ENCODE results near the gene MYBPC2. TPM values are rescaled to one million over a fixed set of nuclear protein-coding genes. Genes with fewer than 3 reads are reported as not detected.

MYBPC2 gene
- total RNA-seq, 1 experiment from 2014 or later = 0.03 TPM

DNA sequence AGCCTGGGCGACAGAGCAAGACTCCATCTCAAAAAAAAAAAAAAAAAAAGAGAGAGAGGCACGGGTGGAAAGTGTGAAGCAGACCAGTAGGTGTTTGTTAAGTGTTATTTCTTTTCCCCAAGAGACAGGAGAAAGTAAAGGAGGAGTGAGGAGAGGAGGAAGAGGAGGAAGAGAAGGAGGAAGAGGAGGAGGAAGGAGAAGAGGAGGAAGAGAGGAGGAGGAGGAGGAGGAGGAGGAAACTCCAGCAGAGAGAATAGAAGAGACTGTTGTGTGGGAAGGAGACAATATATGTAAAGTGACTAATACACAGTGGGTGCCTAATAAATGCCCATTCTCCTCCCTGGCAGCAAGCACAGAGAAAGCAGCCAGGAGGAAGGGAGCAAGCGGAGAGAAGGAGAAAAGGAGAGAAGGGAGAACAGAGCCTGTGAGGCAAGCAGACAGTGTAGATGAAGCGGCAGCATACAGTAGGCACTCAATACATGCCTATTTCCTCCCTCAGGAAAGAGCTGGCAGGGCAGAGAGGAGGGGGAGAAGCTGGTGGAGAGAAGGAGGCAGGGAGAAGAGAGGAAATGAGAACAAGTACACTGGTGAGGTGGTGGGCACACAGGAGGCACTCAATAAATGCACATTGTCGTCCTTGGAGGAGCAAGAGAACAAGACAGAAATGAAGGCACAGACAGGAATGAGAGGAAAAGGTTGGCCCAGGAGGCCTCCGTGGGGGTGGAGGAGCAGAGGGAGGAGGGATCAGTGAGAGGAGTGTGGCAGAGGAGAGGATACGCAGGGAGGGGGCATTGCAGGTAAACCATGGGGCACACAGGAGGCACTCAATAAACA, 61.7 kb downstream of the MYBPC2 start:
- DNase-seq = no peak
- Histone ChIP-seq H3K36me3 (no peaks in the 10 kb centered on the region), H3K4me3 (no peak overlapping the region), H3K27me3 (peaks cover 57% of the 10 kb centered on the region), H3K9me3 (no peaks in the 10 kb centered on the region)

DNA sequence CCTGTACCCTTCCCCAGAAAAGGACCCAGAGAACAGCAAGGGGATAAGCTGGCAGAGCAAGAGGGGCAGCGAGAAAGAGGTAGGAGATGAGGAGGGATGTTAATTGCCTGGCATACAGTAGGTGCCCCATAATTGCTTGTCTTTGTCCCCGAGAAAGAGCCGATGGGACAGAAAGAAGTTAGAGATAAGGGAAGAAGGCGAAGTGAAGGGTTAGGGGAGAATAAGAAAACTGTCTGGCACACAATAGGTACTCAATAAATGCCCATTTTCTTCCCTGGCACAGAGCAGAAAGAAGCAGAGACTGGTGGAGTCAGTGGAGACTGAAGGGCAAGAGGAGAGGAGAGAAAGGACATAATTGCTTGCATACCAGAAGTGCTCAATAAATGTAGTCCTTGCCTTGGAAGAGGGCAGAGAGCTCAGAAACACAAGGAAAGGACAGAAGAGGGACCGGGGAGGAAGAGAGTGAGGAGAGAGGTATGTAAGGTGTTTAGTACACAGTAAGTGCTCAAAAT, 62.4 kb downstream of the MYBPC2 start:
- H3K9me3 ChIP-seq = no peaks in the 10 kb centered on the region
- H3K4me3 ChIP-seq = no peak overlapping the region
- peaks cover 55% of the 10 kb centered on the region for H3K27me3 ChIP-seq
- DNase-seq = no peak
- H3K36me3 ChIP-seq = no peaks in the 10 kb centered on the region

DNA sequence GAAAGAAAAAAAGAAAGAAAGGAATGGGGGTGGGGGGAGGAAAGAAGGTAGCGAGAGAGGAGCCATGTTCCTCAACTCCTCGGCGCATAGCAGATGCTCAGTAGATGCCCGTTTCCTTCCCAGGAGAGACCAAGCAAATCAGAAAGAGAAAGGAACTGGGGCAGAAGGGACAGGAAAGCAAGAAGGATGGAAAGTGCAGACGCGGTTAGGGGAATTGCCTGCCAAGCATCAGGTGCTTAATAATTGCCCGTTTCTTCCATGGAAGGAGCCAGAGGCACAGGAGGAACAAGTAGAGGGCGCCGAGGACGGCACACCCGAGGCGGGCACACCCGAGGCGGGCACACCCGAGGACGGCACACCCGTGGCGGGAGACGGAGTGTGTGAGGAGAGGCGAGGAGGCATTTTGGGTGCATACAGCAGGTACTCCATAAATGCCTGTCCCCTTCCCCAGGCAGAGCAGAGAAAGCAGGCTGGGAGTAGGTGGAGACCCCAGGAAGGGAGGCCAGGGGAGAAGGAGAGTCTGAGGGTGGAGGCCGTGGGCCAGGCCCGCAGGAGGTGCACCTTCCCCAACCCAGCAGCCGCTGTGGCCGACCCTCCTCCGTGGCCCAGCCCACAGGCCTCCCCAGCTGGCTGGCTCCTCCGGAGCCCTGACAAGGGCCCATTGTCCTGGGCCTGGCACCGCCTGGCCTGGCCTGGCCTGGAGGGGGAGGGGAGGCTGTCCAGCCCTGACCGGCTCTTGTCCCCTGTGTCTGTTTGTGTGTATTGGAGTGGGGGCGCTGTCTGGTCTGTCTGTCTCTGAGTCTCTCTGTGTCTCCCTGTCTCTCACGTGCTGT, 63.7 kb downstream of the MYBPC2 start:
- Histone ChIP-seq H3K36me3 (no peaks in the 10 kb centered on the region), H3K4me3 (no peak overlapping the region), H3K9me3 (no peaks in the 10 kb centered on the region), H3K27me3 (peaks cover 46% of the 10 kb centered on the region)
- DNase-seq = no peak

DNA sequence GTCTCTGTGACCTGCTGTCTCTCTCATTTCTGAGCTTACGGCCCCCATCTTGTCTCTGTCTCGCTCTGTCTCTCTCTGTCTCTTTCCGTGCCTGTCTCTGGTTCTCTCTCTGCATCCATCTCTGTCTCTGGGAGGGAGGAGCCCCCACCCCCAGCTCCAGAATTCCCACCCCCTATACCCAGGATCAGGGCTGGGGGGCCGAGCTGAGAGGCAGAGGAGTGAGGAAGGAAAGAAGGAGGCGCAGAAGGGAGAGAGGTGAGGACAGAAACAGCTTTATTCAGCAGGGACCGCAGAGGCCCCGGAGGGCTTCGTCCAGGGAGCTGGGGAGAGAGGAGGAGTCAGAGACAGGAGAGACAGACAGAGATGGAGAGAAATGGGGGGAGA, 64.3 kb downstream of the MYBPC2 start:
- peaks cover 39% of the 10 kb centered on the region for H3K27me3 ChIP-seq
- H3K4me3 ChIP-seq = no peak overlapping the region
- no peaks in the 10 kb centered on the region for H3K9me3 ChIP-seq
- H3K36me3 ChIP-seq = no peaks in the 10 kb centered on the region
- no peak for DNase-seq

DNA sequence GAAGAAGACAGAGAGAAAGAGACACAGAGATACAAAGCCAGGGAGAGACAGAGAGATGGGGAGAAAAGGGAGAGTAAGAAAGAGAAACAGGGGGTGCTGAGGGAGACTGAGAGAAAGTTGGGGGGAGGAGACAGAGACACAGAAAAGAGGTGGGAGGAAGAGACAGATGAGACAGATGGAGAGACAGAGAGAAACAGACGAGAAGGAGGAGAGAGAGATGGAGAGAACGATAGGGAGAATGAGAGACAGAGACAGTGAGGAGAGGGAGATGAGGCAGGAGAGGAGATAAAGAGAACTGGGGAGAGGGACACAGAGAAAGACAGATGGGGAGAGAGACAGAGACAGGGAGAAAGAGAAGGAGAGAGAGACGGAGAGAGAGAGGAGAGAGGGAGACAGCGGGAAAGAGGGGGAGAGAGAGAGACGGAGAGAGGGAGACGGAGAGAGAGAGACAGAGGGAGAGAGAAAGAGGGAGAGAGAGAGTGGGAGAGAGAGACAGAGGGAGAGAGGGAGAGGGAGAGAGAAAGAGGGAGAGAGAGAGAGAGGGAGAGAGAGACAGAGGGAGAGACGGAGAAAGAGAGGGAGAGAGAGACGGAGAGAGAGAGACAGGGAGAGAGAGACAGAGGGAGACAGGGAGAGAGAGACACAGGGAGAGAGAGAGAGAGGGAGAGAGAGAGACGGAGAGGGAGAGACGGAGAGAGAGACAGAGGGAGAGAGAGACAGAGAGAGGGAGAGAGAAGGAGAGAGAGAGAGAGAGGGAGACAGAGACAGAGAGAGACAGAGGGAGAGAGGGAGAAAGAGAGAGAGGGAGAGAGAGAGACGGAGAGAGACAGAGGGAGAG, 65.7 kb downstream of the MYBPC2 start:
- H3K9me3 ChIP-seq = no peaks in the 10 kb centered on the region
- H3K27me3 ChIP-seq = peaks cover 33% of the 10 kb centered on the region
- no peak overlapping the region for H3K4me3 ChIP-seq
- no peak for DNase-seq
- no peaks in the 10 kb centered on the region for H3K36me3 ChIP-seq

DNA sequence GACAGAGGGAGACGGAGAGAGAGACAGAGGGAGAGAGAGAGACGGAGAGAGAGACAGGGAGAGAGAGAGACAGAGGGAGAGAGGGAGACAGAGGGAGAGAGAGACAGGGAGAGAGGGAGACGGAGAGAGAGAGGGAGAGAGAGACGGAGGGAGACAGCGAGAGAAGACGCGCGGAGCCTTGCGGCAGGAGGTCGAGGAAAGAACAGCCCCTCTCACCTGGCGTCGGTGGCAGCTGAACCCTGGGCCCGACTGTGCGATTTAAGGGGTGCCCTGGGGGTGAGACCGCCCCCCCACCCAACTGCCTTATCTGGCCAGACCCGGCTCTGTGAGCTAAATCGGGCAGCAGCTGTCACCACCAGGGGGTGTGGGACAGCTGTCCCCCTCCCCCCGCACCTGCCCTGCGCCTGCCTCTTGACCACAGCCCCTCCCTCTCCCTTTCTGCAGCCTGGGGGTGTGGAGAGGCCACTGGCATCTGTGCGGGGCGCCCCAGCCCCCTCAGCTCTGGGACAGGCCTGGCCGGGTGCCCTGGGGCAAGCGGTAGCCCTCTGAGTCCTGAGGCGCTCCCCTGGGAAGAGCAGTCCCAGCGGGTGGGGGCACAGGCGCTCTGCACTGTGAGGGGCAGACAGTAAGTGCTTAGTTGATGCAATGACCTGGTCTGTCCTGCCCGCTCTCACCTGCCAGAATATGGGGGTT, 67.5 kb downstream of the MYBPC2 start:
- no peak overlapping the region for H3K4me3 ChIP-seq
- no peak for DNase-seq
- no peaks in the 10 kb centered on the region for H3K9me3 ChIP-seq
- no peaks in the 10 kb centered on the region for H3K36me3 ChIP-seq
- H3K27me3 ChIP-seq = peaks cover 21% of the 10 kb centered on the region

DNA sequence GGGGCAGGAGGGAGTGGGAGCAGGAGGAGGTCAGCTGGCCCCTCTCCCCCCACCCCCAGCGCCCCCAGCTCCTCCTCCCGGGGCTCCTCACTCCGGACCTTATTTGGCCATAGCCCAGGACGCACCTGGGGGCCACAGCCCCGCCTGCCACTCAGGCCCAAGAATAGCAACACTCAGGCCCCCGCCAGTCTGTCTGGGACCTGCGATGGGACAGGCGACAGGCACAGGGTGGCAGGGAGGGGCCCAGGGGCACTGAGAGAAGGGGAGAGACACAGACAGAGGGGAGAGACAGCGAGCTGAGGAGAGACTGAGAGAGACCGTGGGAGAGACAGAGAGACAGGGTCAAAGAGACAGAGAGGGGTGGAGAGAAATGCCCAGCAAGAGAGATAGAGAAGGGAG, 68.1 kb downstream of the MYBPC2 start:
- peaks cover 17% of the 10 kb centered on the region for H3K27me3 ChIP-seq
- no peak overlapping the region for H3K4me3 ChIP-seq
- H3K9me3 ChIP-seq = no peaks in the 10 kb centered on the region
- no peaks in the 10 kb centered on the region for H3K36me3 ChIP-seq
- no peak for DNase-seq

DNA sequence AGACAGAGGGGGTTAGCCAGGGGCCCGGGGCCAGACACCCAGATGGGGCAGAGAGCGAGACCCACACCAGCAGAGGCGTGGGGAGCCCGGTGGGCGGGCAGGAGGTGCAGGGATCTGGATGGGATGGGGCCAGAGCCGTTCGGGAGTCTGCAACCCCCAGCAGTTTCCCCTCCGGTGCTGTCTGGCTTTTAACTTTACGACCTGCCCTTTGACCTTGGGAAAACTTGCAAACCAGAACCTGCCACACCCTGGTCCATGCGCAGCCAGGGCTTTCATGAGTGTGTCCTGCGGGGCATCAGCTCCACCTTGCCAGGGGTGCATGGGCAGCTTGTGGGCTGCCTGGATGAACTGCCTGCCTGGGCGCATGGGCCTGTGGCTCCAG, 68.5 kb downstream of the MYBPC2 start:
- Histone ChIP-seq H3K36me3 (no peaks in the 10 kb centered on the region), H3K9me3 (no peaks in the 10 kb centered on the region), H3K4me3 (no peak overlapping the region), H3K27me3 (peaks cover 17% of the 10 kb centered on the region)
- DNase-seq = no peak

DNA sequence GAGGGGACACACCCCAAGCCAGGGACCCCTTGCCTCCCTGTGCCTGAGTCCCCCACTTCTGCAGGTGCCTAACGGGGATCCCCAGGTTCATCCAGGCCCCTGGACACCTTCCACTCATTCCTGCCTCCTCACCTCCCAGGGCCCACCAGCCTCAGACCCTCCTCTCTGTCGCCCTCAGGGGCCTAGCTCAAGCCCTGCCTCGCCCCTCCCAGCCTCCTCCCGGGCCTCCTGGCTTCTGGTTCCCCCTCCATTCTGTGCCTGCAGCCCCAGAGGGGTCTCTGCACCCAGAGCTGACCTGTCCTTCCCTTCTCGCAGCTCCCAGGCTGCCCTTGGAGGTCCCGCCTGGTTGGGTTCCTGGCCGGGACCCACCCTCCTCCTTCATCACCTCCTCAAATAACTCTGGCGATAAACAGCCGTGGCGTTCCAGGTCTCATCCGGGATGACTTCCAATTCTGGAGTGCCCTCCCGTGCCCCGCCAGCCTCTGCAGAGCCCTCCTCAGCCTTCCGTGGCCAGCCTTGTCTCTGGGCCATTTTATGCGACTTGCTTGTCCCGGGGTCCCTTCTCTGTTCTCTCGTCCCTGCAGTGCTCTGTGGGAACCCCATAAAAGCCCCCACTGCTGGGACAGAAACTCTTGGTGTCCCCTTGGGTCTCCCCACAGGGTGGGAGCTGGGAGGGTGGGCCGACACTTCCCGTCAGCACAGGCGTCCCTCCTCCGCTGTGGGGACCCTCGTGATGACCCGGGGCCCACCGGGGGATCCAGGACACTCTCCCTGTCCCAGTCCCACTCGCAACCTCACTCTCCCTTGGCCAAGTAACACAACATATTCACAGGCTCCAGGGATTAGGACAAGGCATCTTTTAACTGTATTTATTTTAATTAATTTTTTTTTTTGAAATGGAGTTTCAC, 69.1 kb downstream of the MYBPC2 start:
- DNase-seq = no peak
- no peaks in the 10 kb centered on the region for H3K36me3 ChIP-seq
- no peak overlapping the region for H3K4me3 ChIP-seq
- H3K9me3 ChIP-seq = no peaks in the 10 kb centered on the region
- peaks cover 13% of the 10 kb centered on the region for H3K27me3 ChIP-seq

DNA sequence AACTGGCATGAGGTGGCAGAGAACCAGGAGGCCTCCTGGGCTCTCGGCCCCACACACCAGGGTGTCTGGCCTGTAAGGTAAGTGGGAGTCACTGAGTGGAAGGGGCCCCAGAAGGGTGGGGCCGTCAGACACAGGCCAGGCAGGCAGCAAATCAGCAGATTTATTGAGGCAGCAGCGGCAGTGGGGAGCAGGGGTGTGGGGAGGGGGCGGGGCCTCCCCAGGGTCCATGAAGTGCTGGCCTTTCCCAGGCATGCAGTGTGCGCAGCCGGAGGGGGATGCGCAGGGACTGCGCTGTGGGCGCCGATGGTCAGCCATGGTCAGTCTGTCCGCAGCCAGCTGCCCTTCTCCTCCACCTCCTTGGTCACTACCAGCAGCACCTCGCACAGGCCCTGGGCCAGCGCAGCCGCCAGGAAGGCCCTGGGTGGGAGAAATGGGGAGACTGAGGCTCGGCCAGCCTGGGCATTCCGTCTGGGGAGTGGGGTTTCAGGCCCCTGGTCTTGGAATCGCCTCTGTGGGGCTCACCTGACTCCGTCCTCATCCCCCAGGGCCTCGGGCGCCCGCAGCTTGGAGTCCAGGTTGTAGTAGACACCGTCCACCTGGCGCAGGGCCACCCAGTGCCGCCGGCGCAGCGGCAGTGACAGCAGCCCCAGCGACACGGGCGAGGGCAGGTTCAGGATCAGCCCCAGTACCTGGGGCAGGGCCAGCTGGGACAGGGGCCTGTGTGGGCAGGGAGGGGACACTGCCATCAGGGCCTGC, 73.3 kb downstream of the MYBPC2 start:
- H3K36me3 ChIP-seq = no peaks in the 10 kb centered on the region
- H3K4me3 ChIP-seq = no peak overlapping the region
- no peaks in the 10 kb centered on the region for H3K9me3 ChIP-seq
- no peak for DNase-seq
- no peaks in the 10 kb centered on the region for H3K27me3 ChIP-seq

DNA sequence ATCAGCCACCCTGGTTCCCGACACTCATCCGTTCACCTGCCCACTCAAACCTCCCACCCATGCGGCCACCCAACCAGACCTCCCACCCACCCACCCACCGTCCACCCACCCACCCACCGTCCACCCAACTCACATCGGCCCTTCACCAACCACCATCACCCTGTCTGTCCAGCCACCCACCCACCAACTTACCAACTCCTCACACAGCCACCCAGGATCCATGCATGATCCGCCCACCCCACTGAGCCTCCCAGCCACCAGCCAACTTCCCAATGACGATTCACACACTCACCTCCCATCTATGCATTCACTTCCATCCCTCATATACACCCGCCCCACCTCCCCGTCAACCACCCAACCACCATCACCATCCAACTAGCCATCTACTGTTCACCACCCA, 74.0 kb downstream of the MYBPC2 start:
- H3K4me3 ChIP-seq = no peak overlapping the region
- no peaks in the 10 kb centered on the region for H3K27me3 ChIP-seq
- H3K9me3 ChIP-seq = no peaks in the 10 kb centered on the region
- no peaks in the 10 kb centered on the region for H3K36me3 ChIP-seq
- no peak for DNase-seq

DNA sequence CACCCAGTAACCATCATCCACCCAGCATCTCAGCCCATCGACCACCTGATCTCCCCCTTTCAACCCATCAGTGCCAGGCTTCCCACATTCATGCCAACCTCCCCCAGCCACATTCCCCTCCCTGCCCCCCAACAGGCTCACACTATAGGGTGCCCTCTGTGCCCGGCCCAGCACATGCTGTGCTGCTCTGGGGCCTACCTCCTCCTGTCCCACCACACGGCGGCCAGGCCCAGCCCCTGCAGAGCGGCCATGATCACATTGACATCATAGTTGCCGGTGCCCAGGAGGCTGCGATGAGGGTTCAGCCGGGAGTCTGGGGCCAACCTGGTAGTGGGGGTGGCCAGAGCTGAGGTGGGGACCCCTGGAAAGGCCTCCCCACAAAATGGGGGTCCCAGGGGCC, 74.7 kb downstream of the MYBPC2 start:
- no peaks in the 10 kb centered on the region for H3K27me3 ChIP-seq
- H3K9me3 ChIP-seq = no peaks in the 10 kb centered on the region
- DNase-seq = no peak
- H3K4me3 ChIP-seq = no peak overlapping the region
- no peaks in the 10 kb centered on the region for H3K36me3 ChIP-seq

DNA sequence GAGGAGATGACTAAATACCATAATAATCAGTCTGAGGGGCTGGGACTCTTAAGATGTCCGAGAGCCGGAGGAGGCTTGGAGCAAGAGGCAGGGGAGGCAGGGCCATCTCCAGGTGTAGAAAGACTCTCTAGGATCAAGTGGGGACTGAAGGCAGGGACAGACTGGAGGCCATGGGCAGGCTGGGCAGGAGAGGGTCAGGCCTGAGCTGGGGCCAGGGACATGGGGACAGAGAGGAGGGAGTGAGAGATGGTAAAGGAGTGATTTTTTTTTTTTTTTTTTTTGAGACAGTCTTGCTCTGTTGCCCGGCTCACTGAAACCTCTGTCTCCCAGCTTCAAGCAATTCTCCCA, 76.1 kb downstream of the MYBPC2 start:
- Histone ChIP-seq H3K36me3 (no peaks in the 10 kb centered on the region), H3K4me3 (no peak overlapping the region), H3K27me3 (no peaks in the 10 kb centered on the region), H3K9me3 (no peaks in the 10 kb centered on the region)
- no peak for DNase-seq

DNA sequence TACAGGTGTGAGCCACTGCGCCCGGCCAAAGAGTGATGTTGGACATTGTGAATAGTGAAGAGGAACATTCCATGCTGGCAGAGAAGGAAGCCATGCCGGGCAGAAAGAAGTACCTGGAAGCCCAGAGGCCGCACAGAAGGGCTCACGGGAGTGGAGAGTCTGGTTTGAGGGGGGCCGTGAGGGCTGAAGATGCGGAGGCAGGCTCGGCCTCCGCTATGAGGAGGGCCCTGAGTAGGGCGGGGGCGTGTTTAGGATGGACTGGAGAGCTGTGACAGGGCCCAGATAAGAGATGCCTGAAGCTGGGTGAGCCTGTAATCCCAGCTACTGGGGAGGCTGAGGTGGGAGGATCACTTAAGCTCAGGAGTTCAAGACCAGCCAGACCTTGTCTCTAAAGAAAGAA, 76.7 kb downstream of the MYBPC2 start:
- H3K4me3 ChIP-seq = no peak overlapping the region
- H3K36me3 ChIP-seq = no peaks in the 10 kb centered on the region
- no peaks in the 10 kb centered on the region for H3K9me3 ChIP-seq
- H3K27me3 ChIP-seq = no peaks in the 10 kb centered on the region
- DNase-seq = no peak

DNA sequence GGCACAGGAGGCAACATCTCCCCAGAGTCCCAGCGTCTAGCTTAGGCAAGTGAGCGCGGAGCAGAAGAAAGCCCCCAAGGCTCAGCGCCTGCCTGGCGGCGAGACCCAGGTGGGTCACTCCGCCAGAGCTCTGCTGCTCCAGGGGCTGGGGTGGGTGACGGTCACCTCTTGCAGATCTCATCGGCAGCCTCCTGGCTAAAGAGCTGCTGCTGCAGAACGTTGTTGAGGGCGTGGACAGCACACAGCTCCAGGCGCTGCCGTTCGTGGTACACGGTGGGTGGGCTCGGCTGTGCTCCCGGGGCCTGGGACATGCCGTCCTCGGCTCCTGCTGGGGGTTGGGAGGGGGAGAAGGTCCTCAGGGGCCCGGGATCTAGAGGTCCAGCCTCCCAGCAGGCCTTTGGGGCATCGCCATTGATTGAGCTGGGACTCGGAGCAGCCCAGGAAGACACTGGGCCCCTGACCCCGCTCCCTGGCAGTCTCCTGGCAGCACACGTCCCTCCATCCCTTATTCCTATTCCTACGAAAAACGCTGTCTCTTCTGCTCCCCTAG, 77.5 kb downstream of the MYBPC2 start:
- Histone ChIP-seq H3K36me3 (no peaks in the 10 kb centered on the region), H3K9me3 (no peaks in the 10 kb centered on the region), H3K4me3 (peak overlapping the region; percentile 76), H3K27me3 (no peaks in the 10 kb centered on the region)
- no peak for DNase-seq

All from MG63 (cell line).